HG03439 (cell line): ENCODE data around the gene C20orf141.
"Not testable (repeated sequence)": the region's sequence is repeated elsewhere in the genome, so short reads cannot be mapped to it uniquely, and the experiment has no call there.

Source experiments
- ATAC-seq: cut with Tn5 transposase; IDR thresholded peaks from one replicate; pipeline ENCODE4 v1.9.1; 2021; ENCODE audit warnings: mild to moderate bottlenecking, moderate library complexity; ENCODE audit not compliant: unreplicated experiment

C20orf141 gene

GRCh38 chr20:2820084-2820895 is 5.5 kb downstream of the C20orf141 start:
- ATAC-seq: no peak

- no peak for ATAC-seq
Observed at GRCh38 chr20:2820896-2821869, 6.4 kb downstream of the C20orf141 start.

DNA sequence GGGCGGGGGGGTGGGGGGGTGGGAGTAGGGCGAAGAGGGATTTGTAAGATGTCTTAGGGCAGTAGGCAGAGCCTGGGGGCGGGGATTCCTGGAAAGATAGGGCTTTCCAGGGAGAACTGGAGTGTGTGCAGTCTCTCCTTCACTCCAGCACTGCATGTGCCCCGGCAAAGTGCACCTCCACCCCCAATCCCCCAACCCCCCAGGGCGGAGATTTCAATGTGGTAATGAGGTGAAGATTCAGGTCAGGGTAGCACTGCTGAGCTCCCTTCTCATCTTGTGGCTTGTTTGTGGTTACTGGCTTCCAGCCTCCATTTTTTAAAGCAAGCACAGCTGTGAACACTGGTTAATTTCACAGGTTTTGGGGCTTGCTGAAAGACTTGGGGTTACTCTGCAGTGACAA is 7.3 kb downstream of the C20orf141 start:
- no peak for ATAC-seq

GRCh38 chr20:2825761-2826160 is 11.0 kb downstream of the C20orf141 start:
- no peak for ATAC-seq

- no peak for ATAC-seq
Observed at GRCh38 chr20:2826655-2827054, 11.9 kb downstream of the C20orf141 start.

DNA sequence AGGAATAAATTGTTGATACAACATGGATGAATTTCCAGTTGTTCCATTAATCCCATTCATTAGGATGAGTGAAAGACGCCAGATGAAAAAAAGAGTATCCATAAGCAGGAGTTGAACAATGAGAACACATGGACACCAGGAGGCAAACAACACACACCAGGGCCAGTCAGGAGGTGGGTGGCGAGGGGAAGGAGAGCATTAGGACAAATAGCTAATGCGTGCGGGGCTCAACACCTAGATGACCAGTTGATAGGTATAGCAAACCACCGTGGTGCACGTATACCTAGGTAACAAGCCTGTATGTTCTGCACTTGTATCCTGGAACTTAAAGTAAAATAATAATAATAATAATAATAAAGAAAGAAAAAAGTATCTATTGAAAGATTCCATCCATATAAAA is 14.6 kb downstream of the C20orf141 start:
- no peak for ATAC-seq

DNA sequence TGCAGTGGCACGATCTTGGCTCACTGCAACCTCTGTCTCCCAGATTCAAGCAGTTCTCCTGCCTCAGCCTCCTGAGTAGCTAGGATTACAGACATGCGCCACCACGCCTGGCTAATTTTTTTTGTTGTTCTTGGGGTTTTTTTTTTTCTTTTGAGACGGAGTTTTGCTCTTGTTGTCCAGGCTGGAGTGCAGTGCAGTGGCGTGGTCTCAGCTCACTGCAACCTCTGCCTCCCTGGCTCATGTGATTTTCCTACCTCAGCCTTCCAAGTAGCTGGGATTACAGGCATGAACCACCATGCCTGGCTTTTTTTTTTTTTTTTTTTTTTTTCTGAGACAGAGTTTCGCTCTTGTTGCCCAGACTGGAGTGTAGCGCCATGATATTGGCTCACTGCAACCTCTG is 16.4 kb downstream of the C20orf141 start:
- not testable (repeated sequence) for ATAC-seq

- no peak for ATAC-seq
Observed at GRCh38 chr20:2833761-2834160, 19.0 kb downstream of the C20orf141 start.

GRCh38 chr20:2834401-2835110 is 19.8 kb downstream of the C20orf141 start:
- ATAC-seq: no peak

DNA sequence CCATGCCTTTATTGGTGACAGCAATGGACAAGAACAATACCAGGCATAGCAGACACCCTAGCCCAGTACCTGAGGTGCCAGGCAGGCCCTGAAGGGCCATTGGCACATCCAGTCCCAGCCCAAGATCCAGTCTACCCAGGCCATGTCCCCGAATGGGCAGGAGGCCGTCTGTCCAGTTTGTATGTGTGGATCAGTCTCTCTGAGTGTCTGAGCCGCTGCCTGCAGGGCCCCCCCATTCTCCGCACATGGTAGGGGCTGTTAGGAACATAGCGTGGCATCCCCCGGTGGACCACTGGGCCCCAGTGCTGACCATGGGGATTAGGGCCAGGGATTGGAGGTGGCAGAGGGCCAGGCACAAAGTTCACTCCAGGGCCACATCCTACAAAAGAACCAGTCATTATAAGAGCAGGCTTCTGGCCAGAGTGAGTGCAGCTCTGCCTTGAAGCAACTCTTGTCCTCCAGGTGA is 20.6 kb downstream of the C20orf141 start:
- no peak for ATAC-seq

- no peak for ATAC-seq
Observed at GRCh38 chr20:2836035-2836434, 21.2 kb downstream of the C20orf141 start.

- no peak for ATAC-seq
Observed at GRCh38 chr20:2837221-2837960, 22.6 kb downstream of the C20orf141 start.

GRCh38 chr20:2838170-2838797 is 23.5 kb downstream of the C20orf141 start:
- ATAC-seq: no peak

- ATAC-seq: no peak
Observed at GRCh38 chr20:2838847-2839671, 24.3 kb downstream of the C20orf141 start.

- no peak for ATAC-seq
Observed at GRCh38 chr20:2839732-2840137, 24.9 kb downstream of the C20orf141 start.

GRCh38 chr20:2840138-2840966 is 25.6 kb downstream of the C20orf141 start, which contains the start of the genes PCED1A and VPS16:
Gene PCED1A, minus strand, starts transcription at chr20:2840655. Its CDS starts 743 bp downstream, at chr20:2839912.
Gene VPS16, plus strand, starts transcription at chr20:2840745. Its CDS starts 30 bp downstream, at chr20:2840775.
- ATAC-seq: peak; percentile 99

GRCh38 chr20:2840967-2841531 is 26.3 kb downstream of the C20orf141 start:
- peak; percentile 37 for ATAC-seq
